Esophagus squamous epithelium (tissue), 5 donors: ENCODE data around the gene ITGA11. TPM values are rescaled to one million over a fixed set of nuclear protein-coding genes. Genes with fewer than 3 reads are reported as not detected.

Source experiments
- DNase-seq: peaks from one replicate; lab custom pipeline; 2025; lab: John Stamatoyannopoulos, UW
- H3K27ac ChIP-seq, 4 donors: fragments of 200-600 bp; sonication (generic); one replicate each; pipeline ENCODE4 v1.5.1; 2016 to 2019; ENCODE audit warnings: mild to moderate bottlenecking in 1 of 4
- H3K27me3 ChIP-seq, 4 donors: fragments of 200-600 bp; sonication (generic); 1 replicate in 3 of 4; 2 replicates in 1 of 4; pipeline versions ENCODE4 v1.5.1 to v1.6.0; 2017 to 2021; ENCODE audit warnings: antibody characterized with exemption in 1 of 4
- H3K36me3 ChIP-seq, 3 donors: fragments of 200-600 bp; sonication (generic); one replicate each; pipeline ENCODE4 v1.5.1; 2016 to 2019
- H3K4me1 ChIP-seq, 3 donors: fragments of 200-600 bp; sonication (generic); one replicate each; pipeline ENCODE4 v1.5.1; 2017 to 2019
- H3K4me3 ChIP-seq, 4 donors: fragments of 200-600 bp; sonication (generic); 1 replicate in 3 of 4; 2 replicates in 1 of 4; pipeline ENCODE4 v1.5.1; 2016 to 2019; ENCODE audit warnings: mild to moderate bottlenecking in 2 of 4, moderate library complexity in 1 of 4
- H3K9me3 ChIP-seq, 3 donors: fragments of 200-600 bp; sonication (generic); one replicate each; pipeline ENCODE4 v1.5.1; 2016 to 2019
- POLR2A ChIP-seq, 4 donors: fragments of 450-650 bp; IDR thresholded peaks; one replicate each; pipeline ENCODE4 v1.6.1; 2017; ENCODE audit warnings: antibody characterized with exemption in 4 of 4, mild to moderate bottlenecking in 4 of 4, moderate library complexity in 3 of 4
- WGBS, 2 donors: methylation state at CpG; one replicate each; pipeline ENCODE4 v1.1.5; 2018; 5-methylcytosine and 5-hydroxymethylcytosine counted together
- intact Hi-C: fragments of 100-400 bp; cut with DNase I; formaldehyde crosslinking; loops from one replicate; pipeline ENCODE4 v1.15.0; 2022
- total RNA-seq, 4 donors: library from RNA; depleted of rRNA; stranded (reverse); fragments of >200 nt; gene quantifications; one replicate each; pipeline ENCODE4 v1.1.0, GENCODE V29; 2016
- TF ChIP-seq, protein P1 (sequence below), 6 experiments: fragments of 450-650 bp in 4 of 6; fragments of 200-600 bp in 2 of 6; sonication (generic) in 2 of 6; IDR thresholded peaks; one replicate each; pipeline ENCODE4 v1.5.1; 2016 to 2019; ENCODE audit warnings: antibody characterized with exemption in 6 of 6, mild to moderate bottlenecking in 4 of 6, moderate library complexity in 4 of 6
- donor health status: DM: yes; HTN: yes; CAD: no.

The ITGA11 gene
- total RNA-seq, 4 donors from 2014 or later, result 0.19 to 2.9 (median 0.81) TPM

DNA sequence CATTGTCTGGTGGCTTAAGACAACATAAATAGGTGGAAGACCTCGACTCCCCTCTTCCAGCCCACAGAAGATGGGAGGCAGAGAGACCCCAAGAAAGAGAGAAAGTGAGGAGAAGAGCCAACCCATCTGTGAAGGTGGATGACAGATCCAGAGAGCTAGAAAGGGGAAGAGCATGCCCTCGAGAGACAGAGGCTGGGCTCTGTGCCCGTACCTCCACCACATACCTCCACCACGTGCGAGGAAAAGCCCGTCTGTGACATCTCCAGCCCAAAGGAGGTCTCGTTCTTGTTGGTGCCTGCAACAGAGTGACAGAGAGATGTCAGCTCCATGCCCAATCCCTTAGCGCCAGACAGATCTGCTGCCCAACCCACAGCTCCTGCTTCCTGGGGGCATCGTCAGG is 83.4 kb downstream of the ITGA11 start:
- H3K27ac ChIP-seq, result no peak overlapping the region
- H3K4me3 ChIP-seq, result no peak overlapping the region
- no peak for DNase-seq
- peaks cover 0 to 22% (median 0%) of the 10 kb centered on the region in 4 donors for H3K27me3 ChIP-seq
- TF ChIP-seq, protein P1, sequence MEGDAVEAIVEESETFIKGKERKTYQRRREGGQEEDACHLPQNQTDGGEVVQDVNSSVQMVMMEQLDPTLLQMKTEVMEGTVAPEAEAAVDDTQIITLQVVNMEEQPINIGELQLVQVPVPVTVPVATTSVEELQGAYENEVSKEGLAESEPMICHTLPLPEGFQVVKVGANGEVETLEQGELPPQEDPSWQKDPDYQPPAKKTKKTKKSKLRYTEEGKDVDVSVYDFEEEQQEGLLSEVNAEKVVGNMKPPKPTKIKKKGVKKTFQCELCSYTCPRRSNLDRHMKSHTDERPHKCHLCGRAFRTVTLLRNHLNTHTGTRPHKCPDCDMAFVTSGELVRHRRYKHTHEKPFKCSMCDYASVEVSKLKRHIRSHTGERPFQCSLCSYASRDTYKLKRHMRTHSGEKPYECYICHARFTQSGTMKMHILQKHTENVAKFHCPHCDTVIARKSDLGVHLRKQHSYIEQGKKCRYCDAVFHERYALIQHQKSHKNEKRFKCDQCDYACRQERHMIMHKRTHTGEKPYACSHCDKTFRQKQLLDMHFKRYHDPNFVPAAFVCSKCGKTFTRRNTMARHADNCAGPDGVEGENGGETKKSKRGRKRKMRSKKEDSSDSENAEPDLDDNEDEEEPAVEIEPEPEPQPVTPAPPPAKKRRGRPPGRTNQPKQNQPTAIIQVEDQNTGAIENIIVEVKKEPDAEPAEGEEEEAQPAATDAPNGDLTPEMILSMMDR (IDR thresholded peaks at IDR 0.05), result no peak
- no peak for TF ChIP-seq POLR2A (IDR thresholded peaks at IDR 0.05)
- intact Hi-C loops, result no loop called here
- WGBS, 2 donors, result 61 to 67% methylated on average over 8 of the region's 9 CpGs
- H3K4me1 ChIP-seq, result peaks cover 0 to 13% (median 9%) of the 10 kb centered on the region in 3 donors
- no peaks in the 10 kb centered on the region for H3K9me3 ChIP-seq
- H3K36me3 ChIP-seq, result no peaks in the 10 kb centered on the region

DNA sequence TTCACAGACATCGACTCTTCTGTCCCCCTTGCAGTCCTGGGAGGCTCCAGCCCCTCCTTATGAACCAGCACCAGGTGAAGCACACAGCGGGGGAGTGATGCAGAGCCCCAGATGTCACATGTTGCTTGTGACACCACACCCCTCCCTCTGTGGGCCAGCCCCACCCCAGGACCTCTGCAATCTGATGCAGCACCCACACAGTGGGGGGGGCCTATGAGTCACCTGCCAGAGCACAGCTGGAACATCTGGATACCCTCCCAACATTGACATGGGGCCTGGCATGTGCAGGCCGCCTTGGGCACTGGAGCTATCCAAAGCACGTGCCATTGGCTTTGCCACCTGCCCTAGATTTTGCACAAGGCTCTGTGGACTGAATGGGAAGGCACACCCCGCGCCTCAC is 83.9 kb downstream of the ITGA11 start:
- 59% methylated on average over 3 of the region's 6 CpGs; no CpG with 5 or more reads in 1 of the 2 donors for WGBS, 2 donors
- TF ChIP-seq, protein P1 (IDR thresholded peaks at IDR 0.05), result no peak
- no peak for TF ChIP-seq POLR2A (IDR thresholded peaks at IDR 0.05)

DNA sequence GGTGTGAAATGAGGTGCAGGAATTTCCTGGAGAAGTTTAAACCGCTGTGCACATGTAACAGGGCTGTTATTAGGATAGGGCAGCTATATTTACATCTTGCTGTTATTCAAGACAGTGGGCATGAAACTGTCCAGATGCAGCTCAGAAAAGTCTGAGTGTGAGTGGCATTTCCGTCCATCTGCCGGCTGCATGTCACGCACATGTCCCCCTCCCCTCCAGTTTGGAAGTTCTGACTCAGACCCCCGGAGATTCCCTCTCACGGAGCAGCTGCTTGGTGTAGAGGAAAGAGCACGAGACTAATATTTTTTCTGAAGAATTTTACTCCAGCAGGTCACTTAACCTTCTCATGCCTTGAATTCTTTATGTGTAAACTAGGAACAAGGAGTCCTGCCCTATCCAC is 84.6 kb downstream of the ITGA11 start:
- 59 to 63% methylated on average over 6 to 7 of the region's 7 CpGs for WGBS, 2 donors
- no peak overlapping the region for H3K27ac ChIP-seq
- no peaks in the 10 kb centered on the region for H3K36me3 ChIP-seq
- TF ChIP-seq, protein P1 (IDR thresholded peaks at IDR 0.05), result no peak
- no peak for TF ChIP-seq POLR2A (IDR thresholded peaks at IDR 0.05)
- no peaks in the 10 kb centered on the region for H3K9me3 ChIP-seq
- H3K4me3 ChIP-seq, result no peak overlapping the region
- H3K27me3 ChIP-seq, result peaks cover 0 to 26% (median 0%) of the 10 kb centered on the region in 4 donors
- intact Hi-C loops, result no loop called here
- no peak for DNase-seq
- H3K4me1 ChIP-seq, result peaks cover 4 to 20% (median 10%) of the 10 kb centered on the region in 3 donors

More for the DNA sequence above, 83.9 kb downstream of the ITGA11 start:
- Histone ChIP-seq H3K4me3 (no peak overlapping the region), H3K27ac (no peak overlapping the region), H3K36me3 (no peaks in the 10 kb centered on the region), H3K27me3 (peaks cover 0 to 26% (median 0%) of the 10 kb centered on the region in 4 donors), H3K4me1 (peaks cover 0 to 18% (median 11%) of the 10 kb centered on the region in 3 donors), H3K9me3 (no peaks in the 10 kb centered on the region)
- DNase-seq, result no peak
- intact Hi-C loops, result no loop called here

DNA sequence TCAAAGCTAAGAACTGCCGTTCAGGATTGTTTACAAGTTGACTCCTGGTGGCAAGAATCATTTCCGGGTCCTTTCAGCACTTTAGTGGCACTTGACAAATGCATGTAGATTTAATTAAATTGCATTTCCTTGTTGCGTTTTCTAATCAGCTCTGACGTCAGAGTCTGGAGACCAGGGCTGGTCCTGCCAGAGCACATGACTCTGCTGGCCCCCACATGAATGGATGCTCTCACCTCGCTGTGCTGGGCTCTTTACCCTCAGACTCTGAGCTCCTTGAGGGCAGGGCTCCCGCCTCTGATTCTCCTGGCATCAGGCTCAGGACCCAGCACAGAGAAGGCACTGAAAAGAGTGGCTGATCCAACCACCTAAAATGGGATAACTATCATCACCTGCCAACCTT is 85.0 kb downstream of the ITGA11 start:
- no peak for TF ChIP-seq POLR2A (IDR thresholded peaks at IDR 0.05)
- TF ChIP-seq, protein P1 (IDR thresholded peaks at IDR 0.05), result no peak
- no peaks in the 10 kb centered on the region for H3K9me3 ChIP-seq
- 65 to 69% methylated on average over 5 of the region's 6 CpGs for whole genome bisulfite sequencing, 2 donors
- intact Hi-C loops, result no loop called here
- peaks cover 8 to 20% (median 10%) of the 10 kb centered on the region in 3 donors for H3K4me1 ChIP-seq
- no peak overlapping the region for H3K27ac ChIP-seq
- no peak overlapping the region for H3K4me3 ChIP-seq
- H3K36me3 ChIP-seq, result no peaks in the 10 kb centered on the region
- H3K27me3 ChIP-seq, result peaks cover 0 to 26% (median 0%) of the 10 kb centered on the region in 4 donors
- DNase-seq, result no peak

DNA sequence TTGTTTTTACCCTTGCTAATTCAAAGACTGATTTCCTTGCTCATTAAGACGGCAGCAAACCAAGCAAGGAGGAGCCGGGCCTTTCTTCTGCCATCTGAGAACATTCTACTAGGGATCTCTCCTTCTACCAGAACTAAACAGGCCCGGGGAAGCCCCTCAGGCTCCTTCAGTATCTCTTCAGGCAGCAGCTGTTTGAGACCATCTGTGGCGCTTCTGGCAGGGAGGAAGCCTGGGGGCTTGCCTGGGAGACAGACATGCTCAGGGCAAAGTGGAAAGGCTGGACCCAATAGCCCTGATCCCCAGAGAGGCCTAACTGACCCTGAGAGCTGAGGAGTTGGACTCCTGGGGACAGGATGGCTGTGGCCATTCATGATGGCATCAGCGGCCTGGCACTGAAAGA is 86.5 kb downstream of the ITGA11 start:
- Histone ChIP-seq H3K9me3 (no peaks in the 10 kb centered on the region), H3K36me3 (no peaks in the 10 kb centered on the region), H3K4me3 (no peak overlapping the region), H3K27ac (no peak overlapping the region), H3K27me3 (peaks cover 0 to 26% (median 0%) of the 10 kb centered on the region in 4 donors), H3K4me1 (peaks cover 9 to 33% (median 11%) of the 10 kb centered on the region in 3 donors)
- WGBS, 2 donors, result 73 to 100% methylated on average over 1 to 3 of the region's 5 CpGs
- DNase-seq, result no peak
- TF ChIP-seq, protein P1 (IDR thresholded peaks at IDR 0.05), result no peak
- TF ChIP-seq POLR2A (IDR thresholded peaks at IDR 0.05), result no peak
- intact Hi-C loops, result no loop called here
